HG03103 (cell line): ENCODE results near the gene TBCCD1.
"Not testable (repeated sequence)": the region's sequence is repeated elsewhere in the genome, so short reads cannot be mapped to it uniquely, and the experiment has no call there.

Experiments
- ATAC-seq: cut with Tn5 transposase; IDR thresholded peaks from one replicate; pipeline ENCODE4 v1.9.1; 2021; ENCODE audit warnings: low read depth; ENCODE audit not compliant: unreplicated experiment

Gene TBCCD1

DNA sequence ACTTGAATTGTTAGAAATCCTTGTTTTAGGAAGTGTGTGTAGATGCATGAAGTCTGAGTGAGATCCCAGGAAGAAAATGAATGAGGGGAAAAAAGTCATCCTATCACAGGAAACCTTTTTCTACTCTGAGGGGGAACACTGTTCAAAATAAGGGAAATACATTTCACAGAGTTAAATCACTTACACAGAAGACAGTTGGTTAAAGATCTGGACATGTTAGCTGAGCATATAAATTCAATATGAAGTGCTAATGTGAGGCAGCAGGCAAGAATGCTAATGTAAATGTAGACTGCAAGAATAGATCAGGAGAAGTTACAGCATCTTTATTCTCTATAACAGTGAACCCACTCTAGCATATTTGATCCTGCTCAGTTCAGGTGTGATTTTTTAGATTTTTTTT lies 2.6 kb downstream of the TBCCD1 start:
- no peak for ATAC-seq

DNA sequence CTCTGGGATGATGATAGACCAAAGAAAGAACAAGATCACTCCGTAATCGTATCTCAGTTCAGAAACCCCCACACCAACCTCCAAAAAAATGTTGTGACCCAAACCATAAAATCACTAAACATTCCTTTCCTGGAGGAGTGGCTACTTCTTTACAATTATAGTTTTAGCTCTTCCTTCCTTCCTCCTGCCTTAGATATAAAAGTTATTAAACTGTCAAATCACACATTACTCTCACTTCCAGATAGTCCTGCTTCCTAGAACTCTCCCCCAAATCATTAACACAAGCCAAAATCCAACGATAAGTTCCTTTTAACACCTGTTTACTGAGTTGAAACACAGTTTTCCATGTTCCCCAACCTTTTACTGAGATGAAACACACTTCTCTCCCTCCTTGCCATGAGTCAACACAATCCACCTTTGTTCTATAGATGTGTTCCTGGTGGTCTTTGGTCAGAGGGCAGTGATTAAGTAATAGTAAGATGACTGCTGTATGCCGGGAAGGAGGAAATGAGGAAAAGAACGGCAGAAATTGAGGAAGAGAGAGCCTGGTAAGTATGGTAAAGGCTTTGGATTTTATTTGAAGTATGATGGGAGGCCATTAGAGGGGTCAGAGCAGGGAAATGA lies 14.6 kb downstream of the TBCCD1 start:
- ATAC-seq: no peak

GRCh38 chr3:186551387-186551786 lies 15.8 kb downstream of the TBCCD1 start:
- no peak for ATAC-seq

GRCh38 chr3:186549497-186549896 lies 17.6 kb downstream of the TBCCD1 start:
- ATAC-seq: no peak

DNA sequence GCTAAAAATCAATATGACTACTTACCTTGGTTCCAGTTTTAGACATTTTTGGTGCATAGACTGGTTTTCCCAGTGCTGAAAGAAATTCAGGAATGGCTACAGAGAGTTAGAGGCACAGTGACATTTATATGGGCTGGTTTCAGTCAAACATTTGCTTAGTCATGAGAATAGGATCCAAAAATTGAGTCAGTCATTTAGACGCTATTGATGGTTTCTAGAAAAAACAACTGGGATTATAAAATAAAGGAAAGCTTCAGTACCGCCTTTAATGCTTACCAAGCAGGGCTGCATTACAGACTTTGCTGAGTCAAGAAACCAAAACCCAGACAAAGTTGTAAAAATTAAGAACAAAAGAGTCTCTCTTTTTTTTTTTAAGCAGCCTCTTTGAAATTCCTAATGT lies 22.9 kb downstream of the TBCCD1 start, which contains the start of gene CRYGS:
CRYGS (minus strand) TSS at position 100 of the 400 bp plus-strand sequence; CDS start at position 46, 54 bp downstream.
- no peak for ATAC-seq

- no peak for ATAC-seq
These were observed 26.3 kb downstream of the TBCCD1 start for GRCh38 chr3:186540835-186541226.

GRCh38 chr3:186540221-186540834 lies 26.8 kb downstream of the TBCCD1 start:
- ATAC-seq: peak; percentile 56

GRCh38 chr3:186538779-186539178 lies 28.4 kb downstream of the TBCCD1 start:
- no peak for ATAC-seq

DNA sequence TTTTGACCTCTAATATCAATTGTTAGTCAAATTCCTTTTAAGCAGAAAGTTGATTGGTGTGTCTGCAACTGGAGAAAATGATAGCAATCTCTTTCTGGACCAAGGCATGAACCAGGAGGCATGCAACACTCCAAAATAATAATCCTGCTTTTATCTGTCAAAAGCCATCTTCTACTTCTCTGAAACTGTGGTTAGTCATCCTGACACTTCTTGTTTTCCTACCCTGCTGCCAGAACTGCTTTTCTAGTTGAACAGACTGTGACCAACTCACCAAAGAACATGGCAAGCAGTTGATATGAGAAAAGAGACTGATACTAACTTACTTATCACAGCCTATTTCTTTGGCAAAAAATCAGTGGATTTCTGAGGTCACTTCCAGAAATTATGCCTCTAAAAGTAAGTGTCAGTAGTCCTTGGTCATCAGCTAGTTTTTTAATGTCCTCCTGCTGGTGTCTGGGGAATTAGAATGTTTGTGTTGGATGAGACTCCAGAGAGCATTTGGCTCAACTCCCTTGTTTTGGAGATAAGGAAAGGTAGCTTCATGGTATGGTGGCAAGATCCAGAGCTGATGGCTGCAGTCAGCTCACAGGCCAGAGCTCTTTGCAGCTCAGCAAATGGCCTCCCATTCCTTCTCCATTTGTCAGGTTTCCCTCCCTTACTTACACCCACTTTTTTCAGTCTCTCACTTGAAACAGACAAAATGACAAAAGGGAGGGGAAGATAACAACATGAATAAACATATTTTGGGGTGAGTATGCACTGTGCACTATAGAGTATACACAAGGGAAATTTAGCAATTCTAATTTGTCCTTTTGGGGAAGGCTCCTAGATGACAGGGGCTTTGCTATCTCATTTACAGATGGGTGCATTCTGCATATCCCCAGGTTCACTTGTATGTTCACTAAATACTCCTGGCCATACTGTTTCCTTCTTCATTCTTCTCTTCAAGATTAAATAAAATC lies 30.0 kb downstream of the TBCCD1 start:
- no peak for ATAC-seq

DNA sequence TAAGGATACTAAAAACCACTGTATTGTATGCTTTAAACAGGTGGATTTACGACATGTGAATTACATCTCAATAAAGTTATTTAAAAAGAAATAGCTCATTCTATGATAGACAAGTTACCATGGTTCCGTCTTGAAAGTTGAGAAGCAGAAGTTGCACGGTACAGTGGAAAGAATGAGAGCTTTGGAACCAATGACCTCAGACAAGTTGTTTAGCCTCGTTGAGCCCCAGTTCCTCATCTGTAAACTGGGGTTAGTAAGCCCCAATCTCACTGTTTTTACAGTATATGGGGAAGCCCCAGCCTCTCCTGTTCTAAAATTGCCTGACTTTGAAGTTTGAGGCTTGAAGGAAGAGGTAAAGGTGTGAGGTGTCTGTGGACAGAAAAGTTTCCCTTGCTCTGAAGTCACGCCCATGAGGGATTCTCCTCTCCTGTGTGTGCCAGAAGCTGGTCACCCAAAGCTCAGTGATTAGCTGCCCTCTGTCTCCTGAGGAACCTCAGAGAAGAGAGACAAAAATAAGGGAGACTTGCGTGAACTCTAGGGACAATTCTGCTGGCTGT lies 32.9 kb downstream of the TBCCD1 start:
- ATAC-seq: peak; percentile 86

DNA sequence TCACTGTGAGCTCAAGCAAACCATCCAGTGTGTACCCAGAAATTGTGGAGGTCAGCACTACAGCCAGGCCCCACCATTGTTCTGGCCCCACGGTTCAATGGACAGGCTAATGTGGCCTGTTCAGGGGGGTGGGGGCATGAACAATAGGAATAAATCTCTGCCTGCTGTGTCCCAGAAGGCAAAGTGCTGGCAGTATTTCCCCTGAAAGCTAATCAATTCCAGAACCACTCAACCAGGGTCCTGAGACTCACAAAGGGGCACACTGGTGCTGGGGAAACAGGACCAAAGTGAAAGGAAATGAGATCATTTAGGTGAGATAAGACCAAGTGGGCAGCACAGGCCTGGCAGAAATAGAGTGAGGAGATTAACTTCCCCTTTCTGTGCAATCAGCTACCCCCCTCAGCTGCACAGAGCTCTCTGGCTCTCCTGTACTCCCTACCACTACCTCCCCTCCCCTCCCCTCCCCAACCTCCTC lies 34.5 kb downstream of the TBCCD1 start:
- peak; percentile 51 for ATAC-seq

DNA sequence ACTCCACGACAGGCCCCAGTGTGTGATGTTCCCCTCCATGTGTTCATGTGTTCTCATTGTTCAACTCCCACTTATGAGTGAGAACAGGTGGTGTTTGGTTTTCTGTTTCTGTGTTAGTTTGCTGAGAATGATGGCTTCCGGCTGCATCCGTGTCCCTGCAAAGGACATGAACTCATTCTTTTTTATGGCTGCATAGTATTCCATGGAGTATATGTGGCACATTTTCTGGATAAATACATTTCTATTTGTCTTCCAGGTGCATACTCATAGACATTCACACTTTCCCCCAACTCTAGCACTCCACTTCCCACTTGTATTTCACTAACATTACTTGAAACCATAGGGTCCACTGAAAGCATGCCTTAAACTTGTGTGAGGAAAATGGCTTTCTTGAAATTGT lies 35.4 kb downstream of the TBCCD1 start:
- not testable (repeated sequence) for ATAC-seq

- no peak for ATAC-seq
These were observed 36.7 kb downstream of the TBCCD1 start for GRCh38 chr3:186530415-186530814.

- no peak for ATAC-seq
These were observed 37.7 kb downstream of the TBCCD1 start for GRCh38 chr3:186529201-186529999.

DNA sequence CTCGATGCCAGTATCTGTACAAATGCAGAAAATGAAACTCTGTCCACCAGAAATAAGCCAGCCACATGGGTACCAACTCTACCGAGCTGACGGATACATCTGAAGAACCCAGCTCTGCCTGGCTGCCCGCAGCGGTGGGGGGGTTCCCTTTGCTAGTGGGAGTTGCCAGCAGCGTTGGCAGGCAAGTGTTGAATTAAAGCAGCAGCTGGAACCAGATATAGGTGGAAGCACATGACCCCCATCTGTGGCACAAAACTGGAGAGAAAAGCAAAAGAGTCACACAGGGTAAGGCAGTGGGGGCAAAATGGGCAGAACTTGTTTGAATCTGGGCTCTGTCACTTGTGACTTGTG lies 40.9 kb downstream of the TBCCD1 start:
- ATAC-seq: no peak

DNA sequence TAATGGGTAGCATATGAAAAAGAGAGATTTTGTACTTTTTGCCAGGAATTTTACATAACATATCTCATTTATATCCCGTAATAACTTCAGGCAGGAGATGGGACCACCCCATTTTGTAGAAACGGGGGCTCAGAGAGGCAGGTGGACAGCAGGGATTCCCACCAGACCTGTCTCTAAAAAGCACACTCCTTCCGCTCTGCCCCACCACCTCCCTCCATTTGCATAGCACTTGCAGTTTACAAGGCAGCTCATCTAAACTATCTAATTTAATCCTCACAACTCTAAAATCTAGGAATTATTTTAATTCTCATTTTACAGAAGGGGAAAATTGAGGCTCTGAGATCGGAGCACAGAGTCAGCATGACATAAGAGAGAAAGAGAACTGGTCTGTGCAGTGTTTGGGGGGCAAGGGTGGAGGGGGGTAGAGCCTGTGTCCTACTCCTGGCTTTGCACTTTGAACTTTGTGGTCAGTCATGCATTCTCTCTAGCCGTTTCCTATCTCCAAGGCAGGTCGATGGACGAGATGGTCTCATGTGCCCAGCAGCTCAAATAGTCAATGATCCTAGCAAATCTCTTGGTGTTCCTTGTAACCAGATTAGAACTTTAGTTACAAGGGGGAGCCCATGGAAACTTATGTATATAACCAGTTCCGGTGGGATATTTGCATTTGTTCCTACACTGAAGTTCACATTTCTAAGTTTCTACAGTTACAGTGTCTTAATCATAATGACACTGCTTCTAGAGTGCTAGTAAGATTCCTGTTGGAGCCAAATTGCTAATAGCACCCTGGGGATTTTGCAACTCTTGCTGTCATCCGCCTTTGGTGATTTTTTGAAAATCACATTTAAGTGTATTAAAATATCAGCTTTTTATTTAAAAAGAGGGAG lies 41.5 kb downstream of the TBCCD1 start:
- no peak for ATAC-seq

DNA sequence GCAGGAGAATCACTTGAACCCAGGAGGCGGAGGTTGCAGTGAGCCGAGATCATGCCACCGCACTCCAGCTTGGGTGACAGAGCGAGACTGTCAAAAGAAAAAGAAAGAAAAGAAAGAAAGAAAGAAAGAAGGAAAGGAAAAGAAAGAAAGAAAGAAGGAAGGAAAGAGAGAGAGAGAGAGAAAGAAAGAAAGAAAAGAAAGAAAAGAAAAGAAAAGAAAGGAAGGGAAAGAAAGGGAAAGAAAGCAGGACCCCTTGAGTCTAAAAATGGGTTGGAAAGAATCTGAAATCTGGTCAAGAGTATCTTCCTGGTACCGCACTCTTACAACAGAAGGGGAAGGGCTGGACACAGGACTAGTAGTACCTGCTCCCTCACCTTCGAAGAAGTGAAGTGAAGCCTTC lies 42.5 kb downstream of the TBCCD1 start:
- ATAC-seq: no peak

GRCh38 chr3:186523434-186523833 lies 43.7 kb downstream of the TBCCD1 start:
- no peak for ATAC-seq

- no peak for ATAC-seq
These were observed 44.1 kb downstream of the TBCCD1 start for GRCh38 chr3:186523022-186523421.
